ENCODE data around the gene SLC45A1. TPM values are rescaled to one million over a fixed set of nuclear protein-coding genes. Genes with fewer than 3 reads are reported as not detected.

Gene SLC45A1
- total and polyA plus RNA-seq, 2 experiments from 2014 or later, result 0.34 to 0.42 TPM

GRCh38 chr1:8326265-8326664, 8.4 kb downstream of the SLC45A1 start:
- DNase-seq (ENCODE audit: low read depth in 1 of 2, low spot score in 1 of 2), result no peak
- H3K9me3 ChIP-seq (ENCODE audit: low read depth), result no peaks in the 10 kb centered on the region
- no peaks in the 10 kb centered on the region for H3K4me1 ChIP-seq (ENCODE audit: low read depth)
- no peak overlapping the region for H3K27ac ChIP-seq
- no peak overlapping the region for H3K4me3 ChIP-seq
- TF ChIP-seq CTCF (IDR thresholded peaks at IDR 0.05; ENCODE audit: low read depth, low read length), result no peak
- peaks cover 3% of the 10 kb centered on the region for H3K27me3 ChIP-seq
- no peaks in the 10 kb centered on the region for H3K36me3 ChIP-seq

GRCh38 chr1:8328271-8328670, 10.4 kb downstream of the SLC45A1 start:
- TF ChIP-seq CTCF (IDR thresholded peaks at IDR 0.05; ENCODE audit: low read depth, low read length), result no peak
- no peaks in the 10 kb centered on the region for H3K4me1 ChIP-seq (ENCODE audit: low read depth)
- H3K9me3 ChIP-seq (ENCODE audit: low read depth), result no peaks in the 10 kb centered on the region
- no peaks in the 10 kb centered on the region for H3K27me3 ChIP-seq
- no peaks in the 10 kb centered on the region for H3K36me3 ChIP-seq
- DNase-seq (ENCODE audit: low read depth in 1 of 2, low spot score in 1 of 2), result no peak
- no peak overlapping the region for H3K27ac ChIP-seq
- no peak overlapping the region for H3K4me3 ChIP-seq

GRCh38 chr1:8329439-8329838, 11.5 kb downstream of the SLC45A1 start:
- DNase-seq (ENCODE audit: low read depth in 1 of 2, low spot score in 1 of 2), result no peak
- no peak overlapping the region for H3K4me3 ChIP-seq
- H3K27me3 ChIP-seq, result no peaks in the 10 kb centered on the region
- H3K27ac ChIP-seq, result no peak overlapping the region
- H3K36me3 ChIP-seq, result no peaks in the 10 kb centered on the region
- no peak for TF ChIP-seq CTCF (IDR thresholded peaks at IDR 0.05; ENCODE audit: low read depth, low read length)
- H3K4me1 ChIP-seq (ENCODE audit: low read depth), result no peaks in the 10 kb centered on the region
- no peaks in the 10 kb centered on the region for H3K9me3 ChIP-seq (ENCODE audit: low read depth)

GRCh38 chr1:8329858-8330257, 11.9 kb downstream of the SLC45A1 start:
- H3K4me1 ChIP-seq (ENCODE audit: low read depth), result no peaks in the 10 kb centered on the region
- no peak for DNase-seq (ENCODE audit: low read depth in 1 of 2, low spot score in 1 of 2)
- H3K9me3 ChIP-seq (ENCODE audit: low read depth), result no peaks in the 10 kb centered on the region
- no peaks in the 10 kb centered on the region for H3K36me3 ChIP-seq
- H3K27me3 ChIP-seq, result no peaks in the 10 kb centered on the region
- no peak overlapping the region for H3K27ac ChIP-seq
- no peak for TF ChIP-seq CTCF (IDR thresholded peaks at IDR 0.05; ENCODE audit: low read depth, low read length)
- no peak overlapping the region for H3K4me3 ChIP-seq

- no peak for TF ChIP-seq CTCF (IDR thresholded peaks at IDR 0.05; ENCODE audit: low read depth, low read length)
- no peaks in the 10 kb centered on the region for H3K36me3 ChIP-seq
- no peaks in the 10 kb centered on the region for H3K27me3 ChIP-seq
- DNase-seq (ENCODE audit: low read depth in 1 of 2, low spot score in 1 of 2), result no peak
- H3K27ac ChIP-seq, result no peak overlapping the region
- H3K4me1 ChIP-seq (ENCODE audit: low read depth), result no peaks in the 10 kb centered on the region
- H3K4me3 ChIP-seq, result no peak overlapping the region
- no peaks in the 10 kb centered on the region for H3K9me3 ChIP-seq (ENCODE audit: low read depth)
Measured at GRCh38 chr1:8330271-8331125, 12.6 kb downstream of the SLC45A1 start.

Measured in cardiac muscle cell (in vitro differentiated cells and primary cell).